GM21786 (cell line): ENCODE results near the gene GJB6.
"Not testable (repeated sequence)": the region's sequence is repeated elsewhere in the genome, so short reads cannot be mapped to it uniquely, and the experiment has no call there.

Experiments
- ATAC-seq: cut with Tn5 transposase; IDR thresholded peaks from one replicate; pipeline ENCODE4 v1.9.1; 2021; ENCODE audit not compliant: unreplicated experiment

GJB6 gene

DNA sequence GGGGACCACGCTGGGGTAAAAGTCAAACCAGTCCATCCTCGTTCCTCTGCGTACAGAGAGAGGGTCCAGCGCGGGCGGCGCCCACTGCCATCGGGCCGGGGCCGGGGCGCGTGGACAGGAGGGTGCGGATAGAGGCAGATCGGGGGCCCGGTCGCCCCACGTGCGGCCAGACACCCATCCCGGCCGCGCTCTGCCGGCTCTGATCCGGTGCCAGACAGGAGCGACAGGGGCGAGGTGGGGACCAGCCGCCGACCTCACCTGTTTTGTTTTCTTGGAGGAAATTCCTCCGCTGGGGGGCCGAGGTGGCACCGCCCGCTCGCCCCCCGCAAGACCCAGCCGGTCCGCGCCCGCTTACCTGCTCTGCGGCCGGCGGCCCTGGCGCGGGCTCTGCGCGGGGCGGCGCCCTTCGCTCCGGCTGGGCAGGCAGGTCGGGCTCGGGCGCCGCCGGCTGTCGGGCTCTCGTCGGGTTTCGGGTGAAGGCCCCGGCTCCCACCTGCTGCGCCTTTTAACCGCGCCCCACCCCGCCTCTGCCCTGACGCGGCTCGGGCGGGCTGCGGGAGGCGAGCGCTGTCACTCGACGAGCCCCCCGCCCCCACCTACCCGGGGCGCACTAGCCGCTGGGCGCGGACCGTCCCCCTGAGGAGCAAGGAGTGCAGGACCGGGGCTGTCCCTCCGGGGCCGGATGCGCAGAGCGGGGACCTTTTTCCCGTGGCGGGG is at the start of gene GJB6:
Gene GJB6 (minus strand): TSS at position 481 of the 717 bp plus-strand sequence. CDS start 8,839 bp downstream, outside the sequence.
- ATAC-seq = no peak

DNA sequence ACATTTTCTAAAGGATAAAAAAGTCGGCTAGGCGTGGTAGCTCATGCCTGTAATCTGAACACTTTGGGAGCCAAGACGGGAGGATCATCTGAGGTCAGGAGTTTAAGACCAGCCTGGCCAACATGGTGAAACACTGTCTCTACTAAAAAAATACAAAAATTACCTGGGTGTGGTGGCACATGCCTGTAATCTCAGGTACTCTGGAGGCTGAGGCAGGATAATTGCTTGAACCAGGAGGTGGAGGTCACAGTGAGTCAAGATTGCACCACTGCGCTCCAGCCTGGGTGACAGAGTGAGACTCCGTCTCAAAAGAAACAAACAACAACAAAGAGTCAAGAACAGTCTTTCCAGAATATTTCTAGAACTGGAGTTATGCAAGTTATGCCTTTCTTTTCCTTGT is 44.8 kb upstream of the GJB6 start:
- not testable (repeated sequence) for ATAC-seq

DNA sequence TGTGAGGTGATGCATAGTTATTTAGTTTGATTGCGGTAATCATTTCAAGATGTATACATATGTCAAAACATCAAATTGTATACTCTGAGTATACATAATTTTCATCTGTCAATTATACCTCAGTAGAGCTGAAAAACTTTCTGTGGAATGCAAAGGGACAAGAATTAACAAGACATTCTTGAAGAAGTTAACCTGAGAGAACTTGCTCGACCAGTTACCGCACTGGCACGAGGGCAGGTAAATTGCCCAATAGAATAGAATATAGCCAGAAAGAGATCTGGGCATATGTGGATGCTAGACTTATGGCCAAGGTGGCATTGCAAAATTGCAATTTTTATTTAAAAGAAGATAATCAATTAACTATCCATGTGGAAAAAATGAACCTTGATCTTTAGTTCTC is 42.3 kb upstream of the GJB6 start:
- no peak for ATAC-seq

DNA sequence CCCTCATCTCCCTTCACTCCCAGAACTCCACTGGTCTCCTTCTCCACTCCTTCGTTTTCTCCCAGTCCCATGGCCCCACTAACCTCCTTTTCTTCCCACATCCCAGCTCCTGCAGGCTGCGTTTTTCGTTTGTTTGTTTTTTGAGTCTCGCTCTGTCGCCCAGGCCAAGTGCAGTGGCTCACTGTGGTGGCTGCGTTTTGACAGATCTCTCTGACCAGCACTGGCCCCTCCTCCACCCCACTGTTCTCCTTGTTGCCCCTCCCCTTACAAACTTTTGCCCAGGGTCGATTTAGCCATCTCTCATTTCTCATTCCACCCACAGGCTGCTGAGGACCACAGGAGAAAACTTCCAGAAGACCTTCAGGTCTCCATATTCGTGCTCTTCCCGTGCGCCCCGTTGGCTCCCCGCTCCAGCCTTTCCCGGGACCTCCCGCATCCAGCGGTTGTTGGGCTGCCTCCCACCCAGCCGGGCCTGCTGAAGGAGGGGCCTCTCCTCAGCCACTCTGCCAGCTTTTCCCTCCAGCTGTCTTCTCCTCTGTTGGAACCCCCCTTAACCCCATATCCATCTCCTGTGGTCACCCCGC is 40.6 kb upstream of the GJB6 start:
- no peak for ATAC-seq

DNA sequence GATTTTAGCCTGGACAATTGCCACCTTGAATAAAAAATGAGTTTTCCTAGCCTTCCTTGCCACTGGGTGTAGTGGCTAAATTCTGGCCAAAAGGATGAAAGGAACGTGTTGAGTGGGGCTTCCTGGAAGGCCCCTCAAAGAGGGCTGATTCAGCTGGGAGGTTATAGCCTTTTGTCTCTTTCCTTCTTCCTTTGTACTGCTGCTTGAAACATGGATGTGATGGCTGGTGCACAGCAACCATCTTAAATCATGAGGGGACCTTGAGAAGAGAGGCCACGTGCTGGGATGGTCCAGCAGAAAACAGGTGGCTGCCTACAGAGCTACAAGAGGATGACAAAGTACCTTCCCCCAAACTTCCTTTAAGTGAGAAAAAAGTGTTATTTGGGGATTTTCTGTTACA is 40.0 kb upstream of the GJB6 start:
- ATAC-seq = no peak

DNA sequence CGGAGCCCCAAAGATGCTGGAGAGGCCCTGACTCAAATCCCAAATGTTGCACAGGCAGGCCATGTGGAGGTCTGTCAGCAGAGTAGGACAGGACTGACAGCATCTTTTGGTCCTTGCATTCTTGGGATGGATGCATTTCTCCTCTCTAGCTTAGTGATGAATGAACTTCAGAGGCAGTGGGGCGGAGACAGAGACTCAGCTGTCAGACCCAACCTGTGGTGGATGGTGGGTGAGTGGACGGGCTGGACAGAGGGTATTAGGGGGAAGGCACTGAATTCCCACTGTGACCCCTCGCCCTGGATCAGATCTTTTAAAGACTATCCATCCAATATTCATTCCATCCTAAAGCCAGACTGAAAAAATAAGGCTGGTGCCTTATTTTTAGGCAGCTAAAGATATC is 39.3 kb upstream of the GJB6 start:
- ATAC-seq = no peak

DNA sequence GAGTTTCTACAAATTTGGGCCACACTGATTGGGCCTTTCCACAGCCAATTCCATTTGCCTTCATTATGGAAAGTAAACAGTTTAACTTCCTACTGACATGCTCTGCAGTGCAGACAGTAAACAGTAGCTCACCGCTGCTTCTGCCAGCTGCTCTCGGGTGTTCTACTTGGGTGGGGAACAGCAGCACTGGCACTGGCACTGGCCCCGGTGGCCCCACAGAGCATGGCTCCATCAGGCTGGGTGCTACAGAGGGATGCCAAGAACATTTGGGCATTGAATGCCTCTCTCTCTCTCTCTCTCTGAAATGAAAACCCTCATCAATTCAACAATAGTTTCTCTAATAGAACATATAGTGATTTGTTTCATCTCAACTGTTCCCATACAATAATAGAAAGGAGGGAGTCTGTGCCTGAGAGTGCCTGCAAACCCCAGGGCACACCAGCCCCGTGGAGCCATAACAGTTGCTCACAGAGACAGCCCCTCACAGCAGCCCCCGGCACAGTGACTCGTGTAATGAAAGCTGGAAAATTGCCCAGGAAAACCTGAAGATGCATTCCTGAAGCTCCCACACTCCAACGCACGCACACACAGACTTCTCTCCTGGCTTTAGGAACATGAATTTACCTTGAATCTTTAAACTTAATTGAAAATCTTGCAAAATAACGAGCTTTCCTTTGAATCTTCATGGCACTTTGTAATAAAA is 38.2 kb upstream of the GJB6 start:
- no peak for ATAC-seq

DNA sequence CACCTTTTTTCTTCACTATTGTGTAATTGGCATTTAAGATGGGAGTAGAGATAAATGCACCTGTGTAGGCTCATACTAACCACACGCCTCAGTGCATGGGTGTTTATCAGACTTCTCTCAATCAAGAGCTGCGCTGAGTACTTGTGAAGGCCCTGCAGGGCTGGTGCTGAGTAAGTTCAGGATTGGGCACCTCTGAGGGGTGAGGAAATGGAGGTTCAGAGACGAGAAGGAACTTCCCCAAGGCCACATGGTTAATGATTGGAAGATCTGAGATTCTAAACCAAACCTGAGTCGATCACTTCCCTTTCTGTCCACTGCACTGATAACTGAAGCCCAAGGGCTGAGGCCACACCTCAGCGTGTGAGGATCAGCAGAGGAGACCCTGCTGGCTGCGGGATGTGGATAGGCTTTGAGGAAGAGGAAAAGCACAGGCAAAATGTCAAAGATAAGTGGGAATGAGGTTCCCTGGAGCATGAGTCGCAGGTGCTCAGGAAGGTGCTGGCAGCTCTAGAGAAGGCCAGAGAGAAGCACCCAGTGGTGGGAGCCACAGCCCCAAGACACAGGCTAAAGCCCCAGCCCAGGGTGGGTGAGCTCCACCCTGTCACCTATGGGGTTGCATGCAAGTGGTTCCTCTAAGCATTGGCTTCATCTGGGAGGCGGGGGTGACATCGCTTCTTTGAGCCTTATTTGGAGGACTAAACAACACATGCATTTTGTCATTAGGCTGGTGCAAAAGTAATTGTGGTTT is 32.3 kb upstream of the GJB6 start:
- ATAC-seq = peak; percentile 99

DNA sequence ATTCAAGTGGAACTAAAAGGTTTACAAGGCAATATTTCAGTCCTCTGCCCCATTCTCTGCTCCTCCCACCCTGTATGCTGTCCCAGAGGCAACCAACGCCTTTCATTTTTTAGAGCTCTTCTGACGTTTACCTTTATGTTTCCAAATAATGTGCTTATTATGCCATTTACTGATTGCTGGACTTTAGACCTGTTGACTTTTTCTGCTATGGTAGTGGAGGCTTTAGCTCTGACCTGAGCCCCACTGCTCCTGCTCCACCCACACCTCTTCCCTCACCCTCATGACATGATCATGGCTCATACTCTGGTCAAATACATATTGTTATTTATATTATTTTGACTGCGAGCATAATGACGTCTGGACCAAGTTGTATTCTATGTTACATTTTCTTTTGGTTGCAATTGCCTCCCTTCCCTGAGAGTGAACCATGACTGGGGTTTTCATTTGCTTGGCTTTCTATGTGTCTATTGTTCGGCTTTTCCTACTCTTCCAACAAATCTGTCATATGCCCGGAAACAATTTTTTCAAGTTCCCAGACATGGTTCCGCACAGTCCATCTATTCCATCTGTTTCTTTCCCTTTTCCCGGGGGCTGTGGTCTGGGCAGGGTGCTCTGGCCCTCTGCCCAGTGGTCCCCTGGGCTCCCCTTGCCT is 31.4 kb upstream of the GJB6 start:
- ATAC-seq = no peak

DNA sequence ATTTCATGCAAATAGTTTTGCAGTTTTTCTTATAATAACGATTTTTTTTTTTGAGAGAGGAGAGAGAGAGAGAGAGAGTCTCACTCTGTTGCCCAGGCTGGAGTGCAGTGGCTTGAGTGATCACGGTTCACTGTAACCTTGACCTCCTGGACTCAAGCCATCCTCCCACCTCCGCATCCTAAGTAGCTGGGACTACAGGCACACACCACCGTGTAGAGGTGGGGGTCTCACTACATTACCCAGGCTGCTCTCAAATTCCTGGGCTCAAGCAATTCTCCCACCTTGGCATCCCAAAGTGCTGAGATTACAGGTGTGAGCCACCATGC is 26.8 kb upstream of the GJB6 start:
- ATAC-seq = no peak

DNA sequence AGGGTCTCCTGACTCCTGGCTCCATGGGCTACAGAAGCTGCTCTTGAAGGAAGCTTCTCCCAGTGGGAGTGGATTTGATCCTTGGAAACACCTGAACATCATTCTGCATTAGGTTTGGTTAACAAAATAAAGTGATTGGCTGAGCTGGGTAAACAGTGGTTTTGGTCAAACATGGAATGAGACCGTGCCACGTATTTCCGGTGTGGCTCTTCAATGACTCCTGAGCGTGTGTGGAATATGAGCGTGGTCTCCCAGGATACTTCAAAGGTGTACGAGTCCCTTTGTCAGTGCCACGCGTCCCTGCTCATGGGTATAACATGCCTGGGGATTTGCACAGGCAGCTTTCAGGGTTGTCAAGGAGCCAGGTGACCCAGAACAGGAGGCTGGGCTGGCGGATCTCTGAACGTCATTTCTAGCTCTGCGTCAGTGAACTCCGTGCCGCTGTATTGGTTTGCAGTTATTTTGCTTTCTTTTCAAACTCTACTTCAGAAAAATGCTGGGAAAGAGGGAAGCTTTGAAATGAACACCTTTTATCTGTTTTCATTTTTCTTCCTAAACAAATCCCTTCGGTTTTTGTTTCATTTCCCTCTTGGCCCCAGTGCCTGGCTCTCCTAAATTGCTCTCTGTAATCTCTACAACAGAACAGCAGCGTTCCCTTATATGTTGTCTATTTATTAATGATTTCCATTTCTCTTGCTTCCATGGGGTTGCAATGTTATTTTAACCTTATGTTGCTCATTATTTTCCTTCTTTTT is 26.3 kb upstream of the GJB6 start:
- ATAC-seq = no peak

DNA sequence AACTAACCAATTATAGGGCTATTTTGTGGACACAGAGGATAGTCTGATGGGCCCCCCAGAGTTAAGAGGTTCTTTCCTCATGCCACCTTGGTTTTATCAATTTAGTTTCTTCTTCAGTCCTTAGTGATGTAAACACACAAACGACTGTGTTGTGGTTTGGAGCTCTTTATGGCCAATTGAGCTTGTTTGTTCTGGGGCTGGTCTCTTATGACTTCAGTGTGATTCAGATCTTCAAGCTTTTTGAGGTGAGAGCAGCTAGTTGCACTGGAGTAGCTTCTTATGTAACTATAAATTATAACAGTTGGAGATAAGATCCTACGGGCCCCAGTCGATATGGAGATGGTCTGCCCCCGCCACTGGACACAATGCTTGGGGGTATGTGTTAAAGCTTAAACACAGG is 22.0 kb upstream of the GJB6 start:
- no peak for ATAC-seq

DNA sequence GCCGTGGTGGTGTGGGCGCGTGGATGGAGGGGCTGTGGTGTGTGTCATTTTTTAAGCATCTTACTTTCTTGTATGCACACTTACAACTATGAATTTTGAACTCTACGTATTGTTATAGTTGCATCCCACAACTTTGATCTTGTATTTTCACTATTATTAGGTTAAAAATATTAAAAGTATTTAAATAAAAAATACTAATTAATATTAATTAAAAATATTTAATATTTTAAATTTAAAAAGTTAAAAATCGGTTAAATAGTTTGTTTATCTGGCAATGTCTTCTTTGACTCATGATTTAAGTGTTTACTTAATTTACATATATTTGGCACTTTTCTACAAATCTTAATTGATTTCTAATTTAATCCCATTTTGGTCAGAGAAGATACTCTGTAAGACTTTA is 17.8 kb upstream of the GJB6 start:
- ATAC-seq = no peak

DNA sequence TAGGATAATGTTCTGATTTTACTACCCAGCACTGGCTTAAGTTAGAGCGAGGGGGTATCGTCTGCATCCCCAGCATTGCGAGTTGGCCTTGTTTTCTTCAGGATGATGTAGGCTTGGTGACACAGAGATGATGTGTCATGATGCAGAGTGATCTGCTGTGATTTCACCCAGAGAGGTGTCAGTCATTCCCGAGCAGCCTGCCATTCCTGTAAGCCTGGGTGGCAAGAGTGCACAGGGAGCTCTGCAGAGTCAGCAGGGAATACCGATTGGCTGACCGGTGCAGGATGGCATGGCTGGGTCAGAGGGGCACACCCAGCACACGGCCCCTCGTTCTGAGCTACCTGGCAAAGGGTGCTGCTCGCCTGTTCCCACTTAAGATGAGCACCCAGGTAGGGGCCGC is 15.8 kb upstream of the GJB6 start:
- no peak for ATAC-seq

DNA sequence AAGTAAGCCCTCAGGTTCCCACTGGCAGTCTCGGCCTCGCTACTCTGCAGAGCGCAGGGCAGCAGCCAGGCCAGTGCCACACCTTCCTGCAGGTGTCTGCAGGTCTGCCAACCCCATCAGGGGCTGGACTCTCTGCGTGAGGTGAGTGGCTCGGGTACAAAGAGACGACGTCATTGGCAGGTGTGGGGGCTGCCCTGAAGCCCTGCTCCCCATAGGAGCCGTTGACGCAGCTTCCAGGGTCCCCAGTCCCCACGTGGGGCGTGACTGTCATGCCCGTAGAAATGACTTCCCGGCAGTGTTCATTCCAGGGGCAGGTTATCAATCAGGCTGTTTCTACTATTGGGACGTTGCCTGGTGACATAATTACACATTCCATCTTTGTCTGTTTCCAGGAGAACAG is 15.3 kb upstream of the GJB6 start:
- ATAC-seq = no peak

DNA sequence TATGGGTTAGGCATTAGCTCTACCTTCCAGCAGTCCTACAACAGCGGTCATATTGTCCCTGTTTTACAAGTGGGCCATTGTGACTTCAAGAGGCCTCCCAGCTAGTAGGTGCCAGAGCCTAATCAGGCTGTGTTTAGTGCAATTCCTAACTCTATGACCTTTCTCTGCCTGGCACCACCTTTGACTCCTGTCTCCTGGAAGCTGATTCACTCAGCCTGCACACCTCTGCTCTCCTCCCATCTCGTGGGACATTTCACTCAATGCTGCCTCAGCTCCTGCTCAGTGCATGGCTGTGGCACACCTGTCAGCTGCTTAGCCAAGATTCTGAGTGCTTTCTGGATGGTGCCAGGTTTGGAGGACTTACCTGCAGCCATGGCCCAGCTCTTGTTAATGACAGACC is 9.5 kb upstream of the GJB6 start:
- no peak for ATAC-seq

DNA sequence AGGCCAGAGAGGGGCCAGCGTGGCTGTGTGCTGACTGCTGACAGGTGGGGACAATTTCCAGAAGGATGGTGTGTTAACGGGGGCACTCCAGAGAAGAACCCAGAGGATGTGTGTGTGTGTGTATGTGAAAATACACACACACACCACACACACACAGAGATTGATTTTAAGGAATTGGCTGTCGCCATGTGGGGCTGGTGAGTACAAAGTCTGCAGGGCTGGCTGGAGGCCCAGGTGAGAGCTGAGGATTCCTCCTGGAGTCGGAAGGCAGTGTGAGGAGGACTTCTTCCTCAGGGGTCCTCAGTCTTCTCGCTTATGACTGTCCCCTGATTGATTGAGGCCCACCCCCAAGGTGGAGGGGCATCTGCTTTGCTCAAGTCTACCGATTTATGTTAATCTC is 7.6 kb upstream of the GJB6 start:
- ATAC-seq = no peak

DNA sequence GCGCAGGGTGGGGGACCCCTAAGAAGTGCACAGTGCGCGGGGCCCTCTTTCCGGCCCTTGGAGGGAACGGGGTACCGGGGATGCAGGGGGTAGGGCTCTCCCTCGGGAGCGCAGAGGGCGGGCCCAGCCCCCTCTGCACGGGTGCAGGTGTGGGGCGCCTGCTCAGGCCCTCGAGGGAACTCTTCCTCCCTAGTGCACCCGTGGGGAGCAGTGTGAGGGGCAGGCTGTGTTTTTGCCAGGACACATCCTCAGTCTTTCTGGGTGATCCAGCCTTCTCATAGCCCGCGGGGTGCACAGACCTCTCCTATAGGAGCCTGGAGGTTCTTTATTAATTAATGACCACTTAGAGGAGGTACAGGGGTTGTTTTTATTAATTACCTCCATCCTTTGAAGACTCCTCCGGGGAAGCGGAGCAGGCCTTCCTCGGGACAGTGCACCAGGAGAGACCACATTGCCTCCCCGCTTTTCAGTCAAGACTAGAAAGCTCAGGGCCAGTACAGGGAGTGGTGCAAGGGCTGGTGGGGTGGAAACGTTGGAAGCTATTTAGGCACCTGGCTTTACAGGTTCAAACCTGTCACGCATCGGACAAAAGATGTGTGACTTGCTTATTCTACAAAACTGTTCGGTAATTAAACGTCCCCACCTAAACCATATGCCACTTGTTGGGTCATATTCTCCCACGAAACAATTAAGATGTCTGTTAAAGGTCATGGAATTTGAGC is 598 bp upstream of the GJB6 start:
- ATAC-seq = no peak

DNA sequence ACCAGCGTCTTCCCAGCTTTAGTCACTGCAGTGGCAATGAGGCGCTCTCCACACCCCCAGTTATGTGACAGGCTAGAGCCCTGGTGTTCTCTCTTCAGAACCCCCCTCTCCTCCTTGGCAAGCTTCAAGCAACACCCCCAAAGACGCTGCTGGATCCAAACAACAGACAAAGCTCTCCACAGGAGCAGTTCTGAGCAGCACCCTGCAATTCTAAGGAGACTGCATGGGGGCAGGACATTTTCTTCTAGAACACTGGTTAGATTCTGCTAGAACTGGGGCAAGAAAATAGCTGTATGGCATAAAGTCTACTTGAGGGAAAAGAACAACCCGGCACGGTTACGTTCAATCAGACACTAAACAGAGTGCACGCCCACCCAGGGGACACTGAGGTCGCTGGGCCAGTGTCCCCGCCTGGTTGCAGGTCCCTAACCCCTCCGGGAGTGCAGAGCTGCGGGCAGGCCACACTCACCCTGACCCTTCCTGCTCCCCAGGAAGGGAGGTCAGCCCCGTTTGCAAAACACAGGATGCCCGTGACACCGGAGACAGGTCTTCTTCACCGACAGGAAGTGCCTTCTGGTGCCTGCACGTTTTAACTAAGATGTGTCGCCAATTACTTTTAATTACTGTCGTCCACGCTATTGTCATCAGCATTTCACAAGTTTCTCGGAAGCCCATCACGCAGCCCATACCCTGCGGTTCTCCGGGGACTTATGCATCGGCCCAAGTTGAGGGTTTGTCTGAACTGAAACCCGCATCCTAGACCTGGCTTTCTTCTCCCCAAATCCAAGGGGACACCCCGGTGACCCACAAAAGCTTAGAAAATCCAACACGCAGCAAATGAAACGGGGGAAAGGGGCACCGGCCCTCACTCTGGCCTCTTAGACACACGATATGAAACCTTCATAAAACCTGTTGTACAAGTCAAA is 943 bp downstream of the GJB6 start:
- ATAC-seq = no peak
